GM12878 (cell line): ENCODE data around the gene OSBPL7. TPM values are rescaled to one million over a fixed set of nuclear protein-coding genes. Genes with fewer than 3 reads are reported as not detected.

Experiments used
- ATAC-seq: fragments of 200-7000 bp; cut with Tn5 transposase; 3 replicates; pipeline ENCODE4 v1.9.1; 2020; ENCODE audit warnings: mild to moderate bottlenecking, moderate library complexity
- BruUV-seq: library from RNA; stranded (reverse); fragments of 400-500 nt; replicated peaks from 2 replicates; lab custom pipeline; 2021; lab: Mats Ljungman, UMichigan
- CTCF ChIA-PET: fragments of 300-600 bp; sonication (Branson Sonifier 250); formaldehyde crosslinking; extraction: SDS; loops from one replicate; lab custom pipeline; 2021; ENCODE audit warnings: inconsistent platforms; lab: Yijun Ruan, JAX
- POLR2A ChIA-PET: fragments of 350-600 bp; formaldehyde crosslinking; extraction: SDS; loops from one replicate; lab custom pipeline; 2021; ENCODE audit warnings: inconsistent platforms; lab: Charles Lee
- RAD21 ChIA-PET: fragments of 300-600 bp; sonication (Branson Sonifier 250); formaldehyde crosslinking; loops from one replicate; lab custom pipeline; 2023; ENCODE audit warnings: antibody characterized with exemption; ENCODE audit not compliant: unreplicated experiment; lab: Charles Lee
- SMC1A ChIA-PET: fragments of 300-600 bp; sonication (Branson Sonifier 250); formaldehyde crosslinking; loops from one replicate; lab custom pipeline; 2023; ENCODE audit not compliant: unreplicated experiment, uncharacterized antibody; lab: Charles Lee
- DNase-seq: peaks from one replicate; pipeline ENCODE4 v3.0.0-alpha.2; 2011; ENCODE audit warnings: low read depth, low spot score
- FAIRE-seq: peaks from 3 replicates; lab custom pipeline; 2011; peaks lifted over from hg19 to GRCh38; lab: Jason Lieb, UNC
- H2AFZ ChIP-seq: 2 replicates; pipeline ENCODE4 v1.6.0; 2011; ENCODE audit warnings: low read depth, low read length, control low read depth; ENCODE audit not compliant: control insufficient read depth
- H3K27ac ChIP-seq: 2 replicates; pipeline ENCODE4 v1.5.1; 2011; ENCODE audit warnings: control low read depth; ENCODE audit not compliant: control insufficient read depth, insufficient read depth
- H3K27me3 ChIP-seq, 2 experiments: replicated peaks in 1 of 2; 2 replicates each; pipeline versions ENCODE4 v1.6.0 to v1.6.1; 2011; ENCODE audit warnings: low read length in 1 of 2; ENCODE audit not compliant: control insufficient read depth in 2 of 2, insufficient read depth in 2 of 2
- H3K36me3 ChIP-seq, 2 experiments: 2 replicates each; pipeline ENCODE4 v1.5.1; 2011; ENCODE audit warnings: low read length in 1 of 2; ENCODE audit not compliant: control insufficient read depth in 2 of 2, insufficient read depth in 2 of 2
- H3K4me1 ChIP-seq: 2 replicates; pipeline ENCODE4 v1.6.1; 2011; ENCODE audit warnings: mild to moderate bottlenecking, low read length, moderate library complexity, mixed read lengths; ENCODE audit not compliant: control insufficient read depth, insufficient read depth
- H3K4me2 ChIP-seq: 2 replicates; pipeline ENCODE4 v1.6.0; 2011; ENCODE audit warnings: control low read depth; ENCODE audit not compliant: control insufficient read depth, insufficient read depth
- H3K4me3 ChIP-seq: fragments of 200-600 bp; sonication (generic); 2 replicates; pipeline ENCODE4 v1.5.1; 2016
- H3K79me2 ChIP-seq: 2 replicates; pipeline ENCODE4 v1.6.0; 2011; ENCODE audit warnings: low read length; ENCODE audit not compliant: control insufficient read depth, insufficient read depth
- H3K9ac ChIP-seq: 2 replicates; pipeline ENCODE4 v1.8.0; 2011; ENCODE audit warnings: low read length, control low read depth, mixed read lengths; ENCODE audit not compliant: control insufficient read depth, insufficient read depth
- H3K9me3 ChIP-seq: replicated peaks from 3 replicates; pipeline ENCODE4 v1.5.1; 2011; ENCODE audit warnings: mild to moderate bottlenecking, low read length; ENCODE audit not compliant: control insufficient read depth, insufficient read depth
- H4K20me1 ChIP-seq: 2 replicates; pipeline ENCODE4 v1.6.0; 2011; ENCODE audit not compliant: control insufficient read depth, insufficient read depth
- BCLAF1 ChIP-seq: fragments of 450-650 bp; IDR thresholded peaks from 2 replicates; pipeline ENCODE4 v1.6.1; 2017; ENCODE audit warnings: antibody characterized with exemption, mild to moderate bottlenecking, moderate library complexity
- CBX5 ChIP-seq: sonication (generic); IDR thresholded peaks from 2 replicates; pipeline ENCODE4 v1.6.1; 2016; ENCODE audit warnings: low read depth, moderate library complexity, mild to moderate bottlenecking, inconsistent platforms
- EP300 ChIP-seq, 2 experiments: fragments of 150-350 bp in 1 of 2; IDR thresholded peaks; 2 replicates each; pipeline ENCODE4 v1.6.1; 2011 to 2012; ENCODE audit warnings: low read depth in 2 of 2, low read length in 2 of 2, borderline replicate concordance in 1 of 2, improper control_type of control experiment in 1 of 2, inconsistent platforms in 1 of 2; ENCODE audit not compliant: control insufficient read depth in 1 of 2
- FOXK2 ChIP-seq: fragments of 450-650 bp; IDR thresholded peaks from 2 replicates; pipeline ENCODE4 v1.6.1; 2017; ENCODE audit warnings: mild to moderate bottlenecking, moderate library complexity
- MEF2A ChIP-seq: IDR thresholded peaks from 2 replicates; pipeline ENCODE4 v1.6.1; 2011; ENCODE audit warnings: low read depth, mild to moderate bottlenecking, low read length, moderate library complexity; ENCODE audit not compliant: insufficient read depth
- MLLT1 ChIP-seq: fragments of 450-650 bp; IDR thresholded peaks from 2 replicates; pipeline ENCODE4 v1.6.1; 2016; ENCODE audit warnings: mild to moderate bottlenecking
- TCF3 ChIP-seq: IDR thresholded peaks from 2 replicates; pipeline ENCODE4 v1.6.1; 2012; ENCODE audit warnings: low read depth, mild to moderate bottlenecking, low read length, borderline replicate concordance; ENCODE audit not compliant: insufficient read depth
- YBX1 ChIP-seq: fragments of 450-650 bp; IDR thresholded peaks from 2 replicates; pipeline ENCODE4 v1.6.1; 2016; ENCODE audit warnings: antibody characterized with exemption
- ZBTB40 ChIP-seq: fragments of 450-650 bp; IDR thresholded peaks from 2 replicates; pipeline ENCODE4 v1.6.1; 2016; ENCODE audit warnings: mild to moderate bottlenecking, moderate library complexity, borderline replicate concordance
- ZNF622 ChIP-seq: fragments of 450-650 bp; IDR thresholded peaks from 2 replicates; pipeline ENCODE4 v1.6.1; 2017; ENCODE audit warnings: mild to moderate bottlenecking, inconsistent platforms
- WGBS: methylation state at CpG from one replicate; pipeline ENCODE4 v1.1.6; 2016; ENCODE audit warnings: low lambda C conversion rate; ENCODE audit not compliant: insufficient replicate concordance, insufficient coverage; ENCODE audit errors: missing lambda C conversion rate; 5-methylcytosine and 5-hydroxymethylcytosine counted together
- in situ Hi-C: fragments of 300-500 bp; cut with MboI; formaldehyde crosslinking; loops from 9 replicates; pipeline ENCODE4 v1.14.3; 2018; ENCODE audit warnings: mixed read lengths
- intact Hi-C: fragments of 100-400 bp; cut with micrococcal nuclease; formaldehyde crosslinking; loops from one replicate; pipeline ENCODE4 v1.14.2; 2022; ENCODE audit not compliant: unreplicated experiment
- polyA plus RNA-seq, 11 experiments: library from polyadenylated mRNA; depleted of rRNA in 4 of 11; unstranded in 6 of 11; stranded (reverse) in 5 of 11; fragments of >200 nt; fragmentation: Nextera tagmentation in 4 of 11; fragmentation: Illumina TruSeq in 1 of 11; extraction: Ambion mirVana in 4 of 11; extraction: Trizol in 1 of 11; gene quantifications; 1 replicate in 1 of 11; 2 replicates in 10 of 11; pipeline versions ENCODE4 v1.2.1 to v1.2.3, GENCODE V29; 2011 to 2016; ENCODE audit warnings: inconsistent platforms in 2 of 11, missing spikeins in 2 of 11, low read depth in 1 of 11
- total RNA-seq, 4 experiments: library from RNA; depleted of rRNA in 3 of 4; stranded (reverse); fragments of >200 nt in 3 of 4; fragmentation: Illumina TruSeq in 1 of 4; extraction: Trizol in 1 of 4; gene quantifications; 2 replicates each; pipeline versions ENCODE4 v1.2.1 to v1.2.3, GENCODE V29; 2013 to 2021

The OSBPL7 gene
- total and polyA plus RNA-seq, 10 of the 15 experiments (the other 5 are each of a cell fraction or from before 2014, with no cell fraction given): 0.50 to 16.1 (median 6.7) TPM

- no peak overlapping the region for H2AFZ ChIP-seq
- no peak for DNase-seq
- H3K27me3 ChIP-seq: peaks cover 2 to 7% of the 10 kb centered on the region in 2 experiments; a peak in 3 of 4 replicates
- no peak overlapping the region for H3K4me3 ChIP-seq
- SMC1A ChIA-PET: no interaction called here
- H3K4me2 ChIP-seq: no peak overlapping the region
- H3K4me1 ChIP-seq: no peaks in the 10 kb centered on the region
- H3K9ac ChIP-seq: no peak overlapping the region
- no peaks in the 10 kb centered on the region for H3K9me3 ChIP-seq
- no TSS peak for BruUV-seq
- ATAC-seq: no peak
- CTCF ChIA-PET: no interaction called here
- no peak overlapping the region for H3K27ac ChIP-seq
- H3K79me2 ChIP-seq: no peaks in the 10 kb centered on the region
- intact Hi-C loops (no loop called here), in situ Hi-C loops (no loop called here)
- H4K20me1 ChIP-seq: no peaks in the 10 kb centered on the region
- H3K36me3 ChIP-seq: no peaks in the 10 kb centered on the region
- RAD21 ChIA-PET: no interaction called here
- POLR2A ChIA-PET: no interaction called here
- WGBS: 15% methylated on average over 5 of the region's 5 CpGs
- FAIRE-seq: no peak
- TF ChIP-seq ZNF622: no peak
- no peak for TF ChIP-seq MLLT1
- TF ChIP-seq EP300 (IDR thresholded peaks at IDR 0.05; ENCODE audit: borderline replicate concordance in 1 of 2, control insufficient read depth in 1 of 2, low read depth in 2 of 2, low read length in 2 of 2): no peak
- no peak for TF ChIP-seq BCLAF1
- TF ChIP-seq ZBTB40: no peak
- TF ChIP-seq MEF2A: no peak
- TF ChIP-seq FOXK2: no peak
- TF ChIP-seq YBX1: no peak
- TF ChIP-seq CBX5: no peak
- no peak for TF ChIP-seq TCF3
Measured at GRCh38 chr17:47860386-47860785, 38.8 kb upstream of the OSBPL7 start.
